ENCODE results near the gene FAAH.

FAAH gene

GRCh38 chr1:46451948-46452930, 58.1 kb downstream of the FAAH start:
- DNase-seq = no peak

GRCh38 chr1:46452931-46453325, 58.8 kb downstream of the FAAH start:
- no peak for DNase-seq

GRCh38 chr1:46453449-46453848, 59.3 kb downstream of the FAAH start:
- no peak for DNase-seq

GRCh38 chr1:46455951-46456350, 61.8 kb downstream of the FAAH start:
- no peak for DNase-seq

- DNase-seq = peak; percentile 21
These were observed 62.4 kb downstream of the FAAH start for GRCh38 chr1:46456411-46456963.

GRCh38 chr1:46457178-46457577, 63.1 kb downstream of the FAAH start:
- DNase-seq = no peak

- no peak for DNase-seq
These were observed 64.1 kb downstream of the FAAH start for GRCh38 chr1:46458190-46458589.

GRCh38 chr1:46458846-46459245, 64.7 kb downstream of the FAAH start:
- DNase-seq = no peak

GRCh38 chr1:46459315-46459714, 65.2 kb downstream of the FAAH start:
- no peak for DNase-seq

GRCh38 chr1:46461017-46461808, 67.1 kb downstream of the FAAH start:
- DNase-seq = no peak

GRCh38 chr1:46461809-46462448, 67.8 kb downstream of the FAAH start:
- peak; percentile 14 for DNase-seq
